Measurements from ENCODE around the gene SRGN. TPM values are rescaled to one million over a fixed set of nuclear protein-coding genes. Genes with fewer than 3 reads are reported as not detected.

The SRGN gene
- total and polyA plus RNA-seq, 2 of the 13 experiments (the other 11 are each of a cell fraction or from before 2014, with no cell fraction given): 0.09 TPM; not detected in 1

- TF ChIP-seq ZFP90 (CRISPR knock-in tag; IDR thresholded peaks at IDR 0.05; ENCODE audit: borderline replicate concordance) (no peak; the same call in 1 of the 2 replicates), AGO1 (IDR thresholded peaks at IDR 0.05; ENCODE audit: low read depth, low read length, poor library complexity, severe bottlenecking) (no peak), NR2C2 (CRISPR knock-in tag; IDR thresholded peaks at IDR 0.05; ENCODE audit: borderline replicate concordance) (peak; percentile 42; the same call in 1 of the 2 replicates), ZNF790 (CRISPR knock-in tag; IDR thresholded peaks at IDR 0.05; ENCODE audit: borderline replicate concordance) (no peak), ZNF768 (CRISPR knock-in tag; IDR thresholded peaks at IDR 0.05) (peak; percentile 42; the same call in 1 of the 2 replicates), AGO2 (optimal IDR thresholded peaks at IDR 0.05; ENCODE audit: low read depth, low read length) (no peak), DDIT3 (CRISPR knock-in tag; IDR thresholded peaks at IDR 0.05) (no peak), THRA (CRISPR knock-in tag; IDR thresholded peaks at IDR 0.05; ENCODE audit: borderline replicate concordance) (no peak; the same call in 1 of the 2 replicates), ZNF207 (IDR thresholded peaks at IDR 0.05; ENCODE audit: borderline replicate concordance) (peak; percentile 71; the same call in 1 of the 2 replicates), ZNF253 (CRISPR knock-in tag; IDR thresholded peaks at IDR 0.05; ENCODE audit: borderline replicate concordance) (no peak), ZMYM4 (CRISPR knock-in tag; IDR thresholded peaks at IDR 0.05) (peak; percentile 71), PATZ1 (CRISPR knock-in tag; IDR thresholded peaks at IDR 0.05) (peak; percentile 73; the same call in 1 of the 2 replicates), MYNN (CRISPR knock-in tag; IDR thresholded peaks at IDR 0.05; ENCODE audit: low read depth) (no peak), ZSCAN30 (CRISPR knock-in tag; IDR thresholded peaks at IDR 0.05) (no peak), ZEB1 (IDR thresholded peaks at IDR 0.05; ENCODE audit: insufficient replicate concordance, low read depth) (no peak), AKNA (CRISPR knock-in tag; IDR thresholded peaks at IDR 0.05; ENCODE audit: borderline replicate concordance) (no peak)
Observed at GRCh38 chr10:69123747-69124562, 36.1 kb downstream of the SRGN start, which contains the start of gene VPS26A (continued).
